Ovary (tissue), 9 donors: Measurements from ENCODE around the gene DLG5. TPM values are rescaled to one million over a fixed set of nuclear protein-coding genes. Genes with fewer than 3 reads are reported as not detected.

Experiments
- DNase-seq, 5 donors: peaks; one replicate each; pipeline ENCODE4 v3.0.0-alpha.2; 2019 to 2020
- H3K27ac ChIP-seq, 2 donors: fragments of 200-600 bp; one replicate each; pipeline versions ENCODE4 v1.5.1 to v1.8.0; 2019 to 2022
- H3K27me3 ChIP-seq: fragments of 200-600 bp; one replicate; pipeline ENCODE4 v1.8.0; 2022
- H3K36me3 ChIP-seq: fragments of 200-600 bp; sonication (generic); one replicate; pipeline ENCODE4 v1.5.1; 2019
- H3K4me1 ChIP-seq: one replicate; pipeline ENCODE4 v1.8.1; 2013; ENCODE audit warnings: mild to moderate bottlenecking, moderate library complexity; ENCODE audit not compliant: insufficient read depth
- H3K4me3 ChIP-seq: fragments of 200-600 bp; sonication (generic); one replicate; pipeline ENCODE4 v1.5.1; 2017
- H3K9me3 ChIP-seq, 2 donors: fragments of 200-600 bp in 1 of 2; sonication (generic) in 1 of 2; one replicate each; pipeline versions ENCODE4 v1.5.1 to v1.8.1; 2013 to 2019; ENCODE audit warnings: mild to moderate bottlenecking in 1 of 2, moderate library complexity in 1 of 2
- EP300 ChIP-seq: sonication (generic); formaldehyde crosslinking; IDR thresholded peaks from one replicate; pipeline ENCODE4 v1.6.1; 2017; ENCODE audit warnings: antibody characterized with exemption
- POLR2A ChIP-seq: fragments of 450-650 bp; IDR thresholded peaks from one replicate; pipeline ENCODE4 v1.6.1; 2017; ENCODE audit warnings: antibody characterized with exemption, mild to moderate bottlenecking, moderate library complexity
- WGBS, 3 donors: extraction: QIAGEN DNeasy Blood & Tissue Kit in 1 of 3; methylation state at CpG; one replicate each; pipeline versions ENCODE4 v1.1.5 to v1.1.7; 2013 to 2017; 5-methylcytosine and 5-hydroxymethylcytosine counted together
- intact Hi-C, 4 donors: fragments of 100-400 bp; cut with DNase I; formaldehyde crosslinking; loops; one replicate each; pipeline versions ENCODE4 v1.11.0 to v1.15.1; 2022 to 2023
- polyA plus RNA-seq, 2 donors: library from polyadenylated mRNA; stranded (reverse); fragments of 200-250 nt in 1 of 2; fragments of 350-450 nt in 1 of 2; fragmentation: Illumina TruSeq in 1 of 2; extraction: RNeasy Lipid Tissue Mini Kit (QIAGEN cat#74804) in 1 of 2; gene quantifications; one replicate each; pipeline ENCODE4 v1.2.3, GENCODE V29; 2013 to 2014
- total RNA-seq, 7 donors: library from RNA; depleted of rRNA in 2 of 7; stranded (reverse); fragments of >200 nt in 2 of 7; fragmentation: NEBNext Ultra II Directional in 3 of 7; extraction: Animal tissue kit (Norgen Biotek cat#: 25700) in 3 of 7; gene quantifications; one replicate each; pipeline versions ENCODE4 v1.1.0 to v1.2.4, GENCODE V29; 2016 to 2023
- TF ChIP-seq, protein P1 (sequence below), 3 donors: fragments of 450-650 bp in 2 of 3; fragments of 200-600 bp in 1 of 3; IDR thresholded peaks; one replicate each; pipeline versions ENCODE4 v1.5.1 to v1.8.0; 2016 to 2022; ENCODE audit warnings: antibody characterized with exemption in 3 of 3, mild to moderate bottlenecking in 1 of 3
- donor health status: DM: no; HTN: no; CAD: no; lungs with moderate emphysema.
- donor health status: DM: no; HTN: no; CAD: no.
- donor health status: Bipolar disorder and iron deficiency.
- donor health status: DM: yes; HTN: yes; CAD: no.
- donor health status: DM: no; HTN: no; CAD: no.
- donor health status: DM: yes; HTN: yes; CAD: no.

DLG5 gene
- total and polyA plus RNA-seq, 9 donors, result 29.1 to 71.9 (median 42.8) TPM

GRCh38 chr10:77901743-77902142 is 24.8 kb downstream of the DLG5 start:
- no peak overlapping the region for H3K27ac ChIP-seq
- H3K4me1 ChIP-seq, result peaks cover 19% of the 10 kb centered on the region

GRCh38 chr10:77899690-77900089 is 26.9 kb downstream of the DLG5 start:
- DNase-seq, result no peak
- TF ChIP-seq, protein P1, sequence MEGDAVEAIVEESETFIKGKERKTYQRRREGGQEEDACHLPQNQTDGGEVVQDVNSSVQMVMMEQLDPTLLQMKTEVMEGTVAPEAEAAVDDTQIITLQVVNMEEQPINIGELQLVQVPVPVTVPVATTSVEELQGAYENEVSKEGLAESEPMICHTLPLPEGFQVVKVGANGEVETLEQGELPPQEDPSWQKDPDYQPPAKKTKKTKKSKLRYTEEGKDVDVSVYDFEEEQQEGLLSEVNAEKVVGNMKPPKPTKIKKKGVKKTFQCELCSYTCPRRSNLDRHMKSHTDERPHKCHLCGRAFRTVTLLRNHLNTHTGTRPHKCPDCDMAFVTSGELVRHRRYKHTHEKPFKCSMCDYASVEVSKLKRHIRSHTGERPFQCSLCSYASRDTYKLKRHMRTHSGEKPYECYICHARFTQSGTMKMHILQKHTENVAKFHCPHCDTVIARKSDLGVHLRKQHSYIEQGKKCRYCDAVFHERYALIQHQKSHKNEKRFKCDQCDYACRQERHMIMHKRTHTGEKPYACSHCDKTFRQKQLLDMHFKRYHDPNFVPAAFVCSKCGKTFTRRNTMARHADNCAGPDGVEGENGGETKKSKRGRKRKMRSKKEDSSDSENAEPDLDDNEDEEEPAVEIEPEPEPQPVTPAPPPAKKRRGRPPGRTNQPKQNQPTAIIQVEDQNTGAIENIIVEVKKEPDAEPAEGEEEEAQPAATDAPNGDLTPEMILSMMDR (IDR thresholded peaks at IDR 0.05), result no peak
- TF ChIP-seq EP300, result no peak
- no peak for TF ChIP-seq POLR2A
- intact Hi-C loops, result no loop called here
- no peaks in the 10 kb centered on the region for H3K36me3 ChIP-seq
- no peak overlapping the region for H3K4me3 ChIP-seq
- H3K9me3 ChIP-seq, result no peaks in the 10 kb centered on the region
- 75 to 85% (median 82%) methylated on average over 4 of the region's 4 CpGs for WGBS, 3 donors
- H3K27me3 ChIP-seq, result no peaks in the 10 kb centered on the region
- H3K27ac ChIP-seq, result no peak overlapping the region
- peaks cover 17% of the 10 kb centered on the region for H3K4me1 ChIP-seq

More at GRCh38 chr10:77901743-77902142, 24.8 kb downstream of the DLG5 start:
- no peaks in the 10 kb centered on the region for H3K36me3 ChIP-seq
- TF ChIP-seq, protein P1 (IDR thresholded peaks at IDR 0.05), result no peak
- TF ChIP-seq POLR2A, result no peak
- no peaks in the 10 kb centered on the region for H3K9me3 ChIP-seq
- 59 to 76% (median 67%) methylated on average over 6 of the region's 6 CpGs for WGBS, 3 donors
- no peaks in the 10 kb centered on the region for H3K27me3 ChIP-seq
- intact Hi-C loops, result no loop called here
- DNase-seq, result no peak
- H3K4me3 ChIP-seq, result no peak overlapping the region

DNA sequence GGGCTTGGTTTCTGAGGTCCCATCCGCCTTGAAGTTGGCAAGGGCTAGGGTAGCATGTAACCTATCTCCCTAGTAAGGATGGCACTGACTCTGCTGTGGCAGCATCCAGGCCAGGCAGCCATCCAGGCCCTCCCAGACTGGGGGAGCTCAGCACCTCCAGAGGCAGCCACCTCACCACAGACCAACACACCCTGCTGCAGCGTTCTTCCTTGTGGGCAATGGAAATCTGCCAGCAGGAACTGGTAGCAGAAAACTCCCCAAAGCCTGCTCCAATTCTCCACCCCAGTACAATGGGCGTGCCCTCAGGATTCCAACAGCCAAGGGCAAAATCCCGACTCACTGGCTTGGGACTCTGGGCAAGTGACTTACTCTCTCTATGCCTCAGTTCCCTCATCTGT is 27.5 kb downstream of the DLG5 start:
- intact Hi-C loops, result no loop called here
- Histone ChIP-seq H3K9me3 (no peaks in the 10 kb centered on the region), H3K27me3 (no peaks in the 10 kb centered on the region), H3K4me3 (no peak overlapping the region), H3K27ac (no peak overlapping the region), H3K36me3 (no peaks in the 10 kb centered on the region), H3K4me1 (peaks cover 18% of the 10 kb centered on the region)
- no peak for DNase-seq
- no peak for TF ChIP-seq EP300
- TF ChIP-seq, protein P1 (IDR thresholded peaks at IDR 0.05), result no peak
- TF ChIP-seq POLR2A, result no peak
- WGBS, 3 donors, result 49 to 56% (median 54%) methylated on average over 4 of the region's 4 CpGs

DNA sequence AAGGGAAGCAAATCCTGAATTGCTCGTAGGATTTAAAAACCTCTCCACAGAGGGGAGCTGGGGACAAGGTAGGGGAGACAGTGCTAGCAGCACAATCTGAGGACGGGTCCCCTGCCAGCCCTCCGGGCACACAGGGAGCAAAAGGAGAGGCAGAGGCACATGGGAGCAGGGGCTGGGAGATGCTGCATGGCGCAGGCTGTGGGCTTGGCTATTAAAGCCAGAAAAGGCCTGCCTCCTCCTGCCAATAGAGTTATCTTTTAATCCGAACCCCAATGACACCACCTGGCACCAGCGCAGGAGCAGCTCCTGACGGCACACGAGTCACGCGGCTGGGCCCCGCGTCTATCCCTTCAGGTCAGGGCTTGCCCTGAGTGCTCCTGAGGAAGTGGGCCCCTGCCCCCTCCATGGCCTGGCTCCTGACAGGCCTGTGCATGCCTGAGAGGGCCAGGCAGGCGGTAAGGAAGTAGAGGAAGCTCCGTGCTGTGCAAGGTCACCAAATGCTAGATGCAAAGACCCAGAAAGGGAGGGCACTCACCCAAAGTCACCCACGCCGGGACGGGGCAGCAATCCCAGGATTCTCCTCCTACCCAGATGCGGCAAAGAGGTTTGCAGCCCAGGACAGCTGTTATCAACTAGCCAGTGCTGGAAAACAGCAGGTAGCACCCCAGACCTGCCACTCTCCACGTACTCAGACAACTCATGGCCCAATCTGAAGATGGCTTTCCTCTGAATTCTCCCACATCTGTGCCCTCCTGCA is 28.1 kb downstream of the DLG5 start:
- no peak overlapping the region for H3K27ac ChIP-seq

DNA sequence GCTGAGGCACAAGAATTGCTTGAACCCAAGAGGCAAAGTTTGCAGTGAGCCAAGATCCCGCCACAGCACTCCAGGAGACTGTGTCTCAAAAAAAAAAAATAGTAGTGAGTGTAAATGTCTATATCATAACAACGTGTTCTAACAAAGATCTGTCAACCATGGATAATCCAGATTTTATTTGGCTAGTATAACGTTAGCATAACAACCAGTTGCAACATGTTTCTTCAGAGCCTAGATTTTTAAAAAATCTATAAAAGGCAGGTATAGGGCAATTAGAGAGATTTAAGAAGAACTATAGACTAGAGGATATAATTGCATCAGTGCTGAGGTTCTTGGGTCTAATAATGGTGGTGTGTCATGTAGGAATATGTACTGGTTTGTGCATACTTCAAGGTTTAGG is 30.5 kb downstream of the DLG5 start:
- H3K27ac ChIP-seq, result no peak overlapping the region

More for the DNA sequence above, 28.1 kb downstream of the DLG5 start:
- H3K4me1 ChIP-seq, result peaks cover 18% of the 10 kb centered on the region
- H3K9me3 ChIP-seq, result no peaks in the 10 kb centered on the region
- no peaks in the 10 kb centered on the region for H3K36me3 ChIP-seq
- DNase-seq, result no peak
- TF ChIP-seq EP300, result no peak
- no peaks in the 10 kb centered on the region for H3K27me3 ChIP-seq
- WGBS, 3 donors, result 62 to 72% (median 64%) methylated on average over 19 of the region's 19 CpGs
- intact Hi-C loops, result no loop called here
- no peak overlapping the region for H3K4me3 ChIP-seq

More for the DNA sequence above, 30.5 kb downstream of the DLG5 start:
- no peaks in the 10 kb centered on the region for H3K27me3 ChIP-seq
- H3K4me3 ChIP-seq, result no peak overlapping the region
- WGBS, 3 donors, result 70 to 79% (median 72%) methylated on average over 3 of the region's 3 CpGs
- TF ChIP-seq, protein P1 (IDR thresholded peaks at IDR 0.05), result no peak
- TF ChIP-seq EP300 (no peak), POLR2A (no peak)
- peaks cover 34% of the 10 kb centered on the region for H3K4me1 ChIP-seq
- no peaks in the 10 kb centered on the region for H3K36me3 ChIP-seq
- intact Hi-C loops, result no loop called here
- DNase-seq, result no peak
- no peaks in the 10 kb centered on the region for H3K9me3 ChIP-seq
